Posterior vena cava (tissue), 2 donors: ENCODE results near the gene KLK5. TPM values are rescaled to one million over a fixed set of nuclear protein-coding genes. Genes with fewer than 3 reads are reported as not detected.
"Not testable (repeated sequence)": the region's sequence is repeated elsewhere in the genome, so short reads cannot be mapped to it uniquely, and the experiment has no call there.

Source experiments
- DNase-seq: peaks from one replicate; pipeline ENCODE4 v3.0.0-alpha.2; 2020; ENCODE audit warnings: low spot score
- intact Hi-C, 2 donors: fragments of 100-400 bp; cut with DNase I; formaldehyde crosslinking; loops; one replicate each; pipeline versions ENCODE4 v1.14.1 to v1.14.2; 2022 to 2023
- long read RNA-seq, 2 donors: library from polyadenylated mRNA; unstranded; transcript quantifications; one replicate each; pipeline ENCODE4 v2.0.0, GENCODE V29; 2020 to 2021
- total RNA-seq, 2 donors: library from RNA; stranded (reverse); fragmentation: NEBNext Ultra II Directional; extraction: Animal tissue kit (Norgen Biotek cat#: 25700); gene quantifications; one replicate each; pipeline ENCODE4 v1.2.1, GENCODE V29; 2021
- donor health status: DM: yes; HTN: yes; CAD: no.
- donor health status: DM: yes; HTN: yes; CAD: no.

The KLK5 gene, protein sequence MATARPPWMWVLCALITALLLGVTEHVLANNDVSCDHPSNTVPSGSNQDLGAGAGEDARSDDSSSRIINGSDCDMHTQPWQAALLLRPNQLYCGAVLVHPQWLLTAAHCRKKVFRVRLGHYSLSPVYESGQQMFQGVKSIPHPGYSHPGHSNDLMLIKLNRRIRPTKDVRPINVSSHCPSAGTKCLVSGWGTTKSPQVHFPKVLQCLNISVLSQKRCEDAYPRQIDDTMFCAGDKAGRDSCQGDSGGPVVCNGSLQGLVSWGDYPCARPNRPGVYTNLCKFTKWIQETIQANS
- not detected for total RNA-seq
- long read RNA-seq, donor 1, result 0 reads
- long read RNA-seq, donor 2, result 0 reads

DNA sequence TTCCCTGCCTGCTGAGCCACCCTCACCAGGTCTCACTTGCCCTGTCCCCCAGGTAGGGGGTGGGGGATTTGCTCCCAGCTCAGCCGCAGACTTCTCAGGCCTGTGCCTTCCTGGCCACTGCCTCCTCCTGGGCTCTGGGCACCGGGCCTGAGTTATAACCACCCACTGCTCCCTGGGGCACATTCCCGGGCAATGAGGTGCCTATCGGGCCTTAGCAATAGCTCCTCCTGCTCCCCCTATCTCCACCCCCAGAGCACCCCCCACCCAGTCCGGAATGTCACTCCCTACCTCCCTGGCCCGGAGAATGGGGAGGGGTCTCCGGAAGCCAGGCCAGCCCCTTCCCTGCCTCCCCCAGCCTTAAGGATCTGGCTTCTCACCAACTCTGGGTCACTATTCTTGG lies at the start of gene KLK5:
TSS of gene KLK5 (minus strand) at position 129 of the 400 bp plus-strand sequence. CDS start 381 bp downstream, outside the sequence.
- intact Hi-C loops, result no loop called here
- DNase-seq, result no peak

DNA sequence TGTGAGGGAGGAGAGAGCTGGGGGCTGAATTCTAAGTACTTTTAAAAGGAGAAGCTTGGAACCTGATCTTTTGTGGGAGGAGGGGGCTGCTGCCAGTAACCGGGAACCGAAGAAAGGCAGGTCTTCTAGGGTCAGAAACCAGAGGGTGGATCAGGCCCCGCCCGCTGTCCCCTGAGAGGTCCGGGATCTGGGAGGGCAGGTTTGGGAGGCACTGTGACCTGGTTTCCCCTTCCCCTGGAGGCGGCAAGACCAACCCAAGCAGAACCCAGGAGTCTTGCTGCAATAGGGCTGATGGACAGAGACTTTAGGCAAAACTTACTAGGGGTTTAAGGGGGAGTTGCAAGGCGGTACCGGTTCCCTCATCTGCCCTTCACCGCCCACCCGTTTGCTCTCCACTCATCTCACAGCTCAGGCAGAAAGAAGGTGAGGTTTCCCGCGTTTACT lies 49.3 kb upstream of the KLK5 start:
- intact Hi-C loops, result no loop called here
- DNase-seq, result peak; percentile 37

DNA sequence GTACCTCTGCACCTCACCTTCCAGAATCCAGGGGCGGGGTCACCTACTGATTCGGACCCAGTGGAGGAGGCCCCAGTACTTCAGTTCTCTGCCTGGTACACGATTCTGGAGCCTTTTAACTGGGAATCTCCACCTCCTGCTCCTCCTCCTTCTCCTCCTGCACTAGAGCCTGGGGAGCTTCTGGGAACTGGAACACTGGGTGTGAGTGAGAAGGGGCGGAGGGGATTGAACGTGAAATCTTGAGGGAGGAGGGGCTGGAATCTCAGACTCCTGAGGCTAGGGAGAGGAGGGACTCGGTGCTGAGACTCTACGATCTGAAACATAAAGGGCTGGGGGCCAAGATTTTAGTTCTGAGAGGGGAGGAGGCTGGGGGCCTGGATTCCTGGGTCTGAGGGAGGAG lies 48.7 kb upstream of the KLK5 start, which contains the start of gene KLK8:
TSS of gene KLK8 (minus strand) at position 90 of the 400 bp plus-strand sequence. CDS start 437 bp downstream, outside the sequence.
- DNase-seq, result no peak
- intact Hi-C loops, result no loop called here

DNA sequence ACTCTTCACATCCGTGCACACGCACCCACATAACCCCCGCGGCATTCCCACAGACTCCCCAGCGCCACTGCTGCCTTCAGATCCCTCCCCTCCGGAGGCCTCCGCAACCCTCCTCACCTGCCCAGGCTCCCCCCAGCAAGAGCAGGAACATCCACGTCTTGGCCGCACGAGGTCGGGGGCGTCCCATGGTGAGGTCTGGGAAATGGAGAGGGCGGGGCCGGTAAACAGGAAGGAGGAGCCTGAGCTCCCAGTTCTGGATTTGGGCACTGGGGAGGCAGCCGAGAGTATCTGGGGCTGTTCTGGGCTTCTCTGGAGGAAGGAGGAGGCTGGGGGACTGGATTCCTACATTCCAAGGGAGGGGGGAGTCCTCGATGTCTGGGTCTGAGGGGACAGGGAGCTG lies 48.1 kb upstream of the KLK5 start:
- intact Hi-C loops, result no loop called here
- DNase-seq, result no peak

DNA sequence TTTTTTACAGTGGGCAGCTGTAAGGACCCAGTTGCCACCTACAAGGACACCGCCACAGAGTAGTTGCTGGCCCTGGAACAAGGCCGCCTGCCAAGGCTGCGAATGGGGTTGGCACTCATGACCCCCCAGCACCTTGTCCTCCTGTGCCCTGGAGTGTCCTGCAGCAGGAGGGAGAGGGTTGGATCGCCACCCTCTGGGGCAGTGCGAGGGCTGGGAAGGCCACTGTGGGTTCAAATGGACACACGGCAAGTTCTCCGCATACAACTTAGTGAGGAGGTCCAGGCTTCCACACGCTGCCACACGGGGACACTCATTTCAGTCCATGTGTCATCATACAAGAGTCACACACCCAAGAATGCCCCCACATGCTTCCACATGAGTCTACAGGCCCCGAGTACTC lies 47.6 kb upstream of the KLK5 start:
- intact Hi-C loops, result no loop called here
- no peak for DNase-seq

DNA sequence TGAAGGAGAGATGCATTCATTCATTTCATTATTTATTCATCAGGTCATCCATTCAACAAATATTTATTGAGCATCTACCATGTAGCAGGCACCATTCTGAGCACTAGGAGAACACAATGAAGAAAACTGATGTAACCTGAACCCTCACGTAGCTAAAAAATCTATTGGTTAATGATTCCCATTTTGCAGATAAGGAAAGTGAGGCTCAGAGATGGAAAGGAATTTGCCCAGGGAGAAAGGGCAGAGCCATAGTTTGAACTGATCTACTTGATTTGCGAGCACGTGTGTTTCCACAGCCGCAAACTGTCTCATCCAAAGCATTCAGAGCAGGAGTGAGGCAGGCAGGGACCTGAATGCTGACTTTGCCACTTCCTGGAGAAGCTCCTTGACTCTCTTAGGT lies 45.8 kb upstream of the KLK5 start:
- no peak for DNase-seq
- intact Hi-C loops, result no loop called here

DNA sequence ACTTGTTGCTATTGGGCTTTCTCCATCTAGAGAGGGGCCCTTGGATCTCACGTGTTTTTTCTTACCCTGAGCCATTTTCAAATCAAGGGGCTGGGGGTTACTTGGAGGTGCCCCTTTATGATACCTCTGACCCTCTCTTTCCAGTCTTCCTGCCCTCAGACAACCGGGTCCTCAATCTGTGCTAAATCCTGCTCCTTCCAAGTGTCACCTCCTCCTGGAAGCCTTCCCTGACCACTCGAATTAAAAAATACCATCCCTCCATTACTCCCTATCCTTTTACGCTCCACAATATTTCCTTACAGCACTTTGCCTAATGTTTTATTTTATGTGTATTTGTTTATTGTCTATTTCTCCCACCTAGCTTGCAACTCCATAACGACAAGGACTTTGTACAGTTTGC lies 45.2 kb upstream of the KLK5 start:
- DNase-seq, result no peak
- intact Hi-C loops, result no loop called here

DNA sequence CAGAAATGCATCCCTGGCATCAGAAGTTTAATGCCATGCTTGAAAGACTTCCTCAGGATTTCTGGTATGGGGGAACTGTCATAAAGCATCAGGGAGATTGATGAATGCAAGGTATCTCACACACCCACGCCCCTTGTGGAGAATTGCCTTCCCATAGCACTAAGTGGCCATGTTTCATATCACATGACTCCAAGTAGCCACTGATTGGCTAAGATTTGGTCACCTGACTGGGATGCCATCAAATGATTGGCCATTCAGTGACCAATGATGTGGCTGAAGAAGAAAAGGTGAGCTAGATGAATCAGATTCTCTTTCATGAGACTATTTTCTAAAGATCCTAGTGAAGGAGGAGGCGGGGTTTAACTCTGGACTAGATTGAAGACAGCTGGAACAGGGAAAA lies 41.3 kb upstream of the KLK5 start:
- DNase-seq, result no peak
- intact Hi-C loops, result no loop called here

DNA sequence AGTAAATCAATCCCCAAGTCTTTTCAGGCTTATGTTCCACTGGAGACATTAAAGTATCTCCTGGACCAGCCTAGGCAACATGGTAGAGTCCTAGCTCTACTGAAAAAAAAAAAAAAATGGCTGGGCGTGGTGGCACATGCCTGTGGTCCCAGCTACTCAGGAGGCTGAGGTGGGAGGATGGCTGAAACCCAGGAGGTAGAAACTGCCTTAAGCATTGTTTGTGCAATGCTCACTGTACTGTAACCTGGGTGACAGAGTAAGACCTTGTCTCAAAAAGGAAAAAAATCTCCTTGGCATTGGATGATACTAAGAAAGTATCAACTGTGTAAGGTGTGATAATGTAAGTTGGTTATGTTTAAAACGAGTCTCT lies 39.8 kb upstream of the KLK5 start:
- no peak for DNase-seq
- intact Hi-C loops, result no loop called here

DNA sequence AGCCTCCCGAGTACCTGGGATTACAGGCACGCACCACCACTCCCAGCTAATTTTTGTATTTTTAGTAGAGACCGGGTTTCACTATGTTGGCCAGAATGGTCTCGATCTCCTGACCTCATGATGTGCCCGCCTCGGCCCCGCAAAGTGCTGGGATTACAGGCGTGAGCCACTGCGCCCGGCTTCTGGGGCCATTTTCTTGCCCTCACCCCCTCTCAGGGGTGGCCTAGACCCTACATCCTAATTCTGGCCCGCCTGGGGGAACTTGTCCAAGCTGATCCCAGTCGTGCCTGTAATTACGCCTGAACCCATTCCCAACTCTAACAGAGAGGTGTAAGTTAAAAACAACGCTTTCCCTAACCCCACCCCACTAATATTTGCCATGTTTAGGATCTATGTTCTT lies 31.6 kb upstream of the KLK5 start:
- DNase-seq, result not testable (repeated sequence)

DNA sequence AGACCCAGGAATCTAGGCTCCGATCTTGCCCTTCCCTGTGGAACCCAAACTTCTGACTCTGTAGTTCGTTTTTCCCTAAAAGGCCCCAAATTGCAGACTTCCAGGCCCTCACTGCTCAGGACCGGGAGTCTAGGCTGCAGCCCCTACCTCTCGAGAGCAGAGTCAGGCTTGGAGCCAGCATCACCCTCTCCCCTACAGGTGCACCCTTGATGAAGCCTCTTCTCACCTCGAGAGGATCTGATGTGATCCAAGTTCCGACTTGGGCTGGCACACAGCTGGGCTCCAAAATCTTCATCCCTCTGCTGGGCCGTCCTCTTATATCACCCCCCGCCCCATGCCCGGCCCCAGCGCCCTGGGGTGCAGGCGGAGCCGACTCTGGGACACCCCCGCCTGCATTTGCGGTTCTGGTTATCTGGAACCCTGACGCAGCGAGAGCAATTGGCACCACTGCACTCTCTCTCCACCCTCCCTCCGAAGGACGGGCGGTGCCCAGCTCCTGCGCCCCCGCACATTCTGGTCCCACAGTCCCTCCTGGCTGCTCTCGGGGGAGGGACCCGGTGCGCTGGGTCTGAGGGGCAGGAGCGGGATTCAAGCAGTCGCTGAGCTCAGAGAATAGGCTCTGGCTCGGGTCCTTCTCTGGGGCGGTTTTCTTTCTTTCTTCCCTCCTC lies 30.9 kb upstream of the KLK5 start, which contains the start of gene KLK7:
TSS of gene KLK7 (minus strand) at position 293 of the 668 bp plus-strand sequence. CDS start 1,518 bp downstream, outside the sequence.
- peak; percentile 17 for DNase-seq
- intact Hi-C loops, result no loop called here

More for the DNA sequence above, 31.6 kb upstream of the KLK5 start:
- intact Hi-C loops, result not testable (repeated sequence)

DNA sequence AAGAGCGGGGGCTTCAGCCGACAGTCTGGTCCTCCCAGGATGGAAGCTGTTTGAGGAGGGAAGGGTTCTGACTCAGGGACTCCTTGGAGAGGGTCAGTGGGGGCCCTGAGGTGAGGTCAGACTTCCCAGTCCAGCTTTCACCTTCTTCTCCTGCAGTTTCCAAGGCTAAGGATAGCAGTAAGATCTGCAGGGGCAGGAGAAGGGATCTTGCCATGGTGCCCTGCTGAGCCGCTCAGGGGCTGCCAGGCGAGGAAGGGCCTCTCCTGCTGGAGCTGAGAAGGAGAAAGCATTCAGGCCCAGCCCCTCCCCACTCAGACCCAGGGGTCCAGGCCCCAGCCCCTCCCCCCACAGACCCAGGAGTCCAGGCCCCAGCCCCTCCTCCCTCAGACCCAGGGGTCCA lies 29.3 kb upstream of the KLK5 start:
- no peak for DNase-seq
- intact Hi-C loops, result no loop called here

DNA sequence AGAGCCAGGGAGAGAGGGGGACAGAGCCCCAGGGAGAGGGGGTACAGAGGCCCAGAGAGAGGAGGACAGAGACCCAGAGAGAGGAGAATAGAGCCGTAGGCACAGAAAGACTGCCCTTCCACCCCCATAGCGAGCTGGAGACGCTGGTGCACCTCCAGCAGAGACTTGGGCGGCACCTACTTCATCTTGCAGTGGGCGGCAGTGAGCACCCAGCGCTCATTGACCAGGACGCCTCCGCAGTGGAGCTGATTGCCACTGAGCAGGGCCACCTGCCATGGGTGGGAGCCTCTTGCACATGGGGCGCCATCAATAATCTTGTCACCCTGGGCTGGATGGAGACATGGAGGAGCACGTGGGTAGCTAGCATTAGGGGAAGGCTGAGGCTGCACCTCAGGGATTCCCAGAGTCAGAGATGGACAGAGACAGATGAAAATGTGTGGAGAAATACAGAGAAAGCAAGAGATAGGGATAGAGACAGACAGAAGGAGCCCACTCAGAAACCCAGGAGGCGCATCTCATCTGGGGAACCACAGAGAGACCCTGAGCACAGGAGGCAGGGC lies 28.8 kb upstream of the KLK5 start:
- intact Hi-C loops, result no loop called here
- DNase-seq, result no peak

DNA sequence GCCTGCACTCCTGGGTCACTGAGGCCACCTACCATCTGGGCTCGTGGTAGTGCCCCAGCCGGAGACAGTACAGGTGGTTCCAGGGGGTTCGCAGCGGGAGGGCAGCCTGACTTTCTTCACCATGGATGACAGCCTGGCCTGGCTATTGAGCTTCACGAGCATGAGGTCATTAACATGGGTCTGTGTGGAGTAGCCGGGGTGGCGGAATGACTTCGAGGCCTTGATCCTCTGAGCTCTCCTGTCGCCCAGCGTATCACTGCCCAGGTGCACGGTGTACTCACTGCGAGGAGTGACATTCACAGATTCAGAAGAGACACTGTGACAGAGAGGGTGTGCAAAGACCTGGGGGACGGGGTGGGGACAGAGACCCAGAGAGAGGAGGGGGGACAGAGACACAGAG lies 27.4 kb upstream of the KLK5 start:
- DNase-seq, result no peak
- intact Hi-C loops, result no loop called here

DNA sequence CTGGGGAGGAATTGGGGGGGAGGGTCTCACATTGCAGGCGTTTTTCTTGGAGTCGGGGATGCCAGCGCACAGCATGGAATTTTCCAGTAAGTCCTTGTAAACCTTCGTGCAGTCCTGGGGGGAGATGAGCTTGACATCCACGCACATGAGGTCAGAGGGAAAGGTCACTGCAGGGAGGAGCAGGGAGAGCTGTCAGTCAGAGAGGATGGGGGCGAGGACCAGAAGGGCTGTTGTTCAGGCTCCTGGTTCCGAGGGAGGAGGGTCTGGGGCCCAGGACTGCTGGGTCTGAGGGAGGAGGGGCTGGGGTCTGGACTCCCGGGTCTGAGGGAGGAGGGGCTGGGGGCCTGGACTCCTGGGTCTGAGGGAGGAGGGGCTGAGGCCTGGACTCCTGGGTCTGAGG lies 26.9 kb upstream of the KLK5 start:
- intact Hi-C loops, result no loop called here
- no peak for DNase-seq

DNA sequence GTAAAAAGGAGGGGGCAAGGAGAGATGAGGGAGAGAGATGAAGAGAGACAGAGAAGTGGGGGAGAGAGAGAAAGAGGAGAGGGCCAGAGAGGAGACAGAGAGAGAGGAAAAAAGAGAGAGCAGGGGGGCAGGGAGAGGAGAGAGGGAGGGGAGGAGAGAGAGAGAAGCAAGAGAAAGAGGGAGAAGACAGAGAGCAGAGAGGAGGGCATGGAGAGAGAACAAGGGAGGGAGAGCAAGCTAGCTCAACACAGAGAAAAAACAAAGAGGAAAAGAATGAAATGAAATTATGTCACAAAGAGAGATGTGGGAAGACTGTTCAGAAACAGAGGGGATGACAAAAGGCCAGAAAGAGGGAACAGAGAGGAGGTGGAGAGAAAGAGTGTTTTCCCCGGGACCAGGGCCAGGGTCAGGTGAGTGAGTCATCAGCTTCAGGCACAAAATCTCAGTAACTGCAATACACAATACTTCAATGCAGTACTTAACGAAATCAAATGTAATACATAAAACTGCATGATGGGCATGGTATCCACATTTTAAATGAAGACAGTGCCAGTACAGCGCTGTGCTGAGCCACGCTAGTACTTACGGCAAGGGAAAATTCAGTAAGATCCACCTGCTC lies 26.0 kb upstream of the KLK5 start:
- no peak for DNase-seq
- intact Hi-C loops, result no loop called here

DNA sequence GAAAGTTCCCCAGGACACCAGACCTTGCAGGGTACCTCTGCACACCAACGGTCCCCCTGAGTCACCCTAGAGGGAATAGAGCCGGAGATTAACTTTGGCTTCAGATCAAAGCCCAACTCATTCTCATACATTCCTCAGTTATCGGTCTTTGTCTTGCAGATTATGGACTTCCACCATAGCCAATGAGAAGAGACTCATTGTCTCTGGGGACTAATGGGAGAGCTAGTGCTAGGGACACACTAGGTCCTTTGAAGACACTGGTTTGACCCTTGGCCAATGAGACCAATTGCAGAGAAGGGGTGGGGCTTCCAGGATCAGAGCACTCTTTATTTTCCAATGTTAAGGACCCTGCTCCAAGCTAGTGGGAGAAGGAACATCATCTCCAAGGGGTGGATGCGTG lies 24.8 kb upstream of the KLK5 start:
- intact Hi-C loops, result no loop called here
- no peak for DNase-seq

DNA sequence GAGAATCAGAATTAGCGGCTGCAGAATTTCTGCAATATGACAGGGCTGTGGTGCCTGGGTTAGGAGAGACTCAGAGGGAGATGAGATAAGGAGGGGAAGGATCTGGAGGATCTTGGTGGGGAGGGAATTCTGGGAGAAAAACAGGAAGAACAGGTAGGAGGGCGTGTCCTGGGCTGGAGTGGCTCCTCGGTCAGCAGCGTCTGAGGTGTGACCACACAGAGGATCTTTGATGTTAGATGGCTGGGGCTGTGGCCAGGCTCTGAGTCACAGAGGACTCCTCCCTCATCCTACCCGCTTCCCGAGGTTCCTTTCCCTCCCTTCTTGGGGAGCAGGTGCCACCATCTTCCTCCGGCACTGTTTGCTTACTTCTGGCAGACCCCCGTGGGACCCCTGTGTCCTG lies 22.9 kb upstream of the KLK5 start:
- DNase-seq, result no peak
- intact Hi-C loops, result no loop called here

DNA sequence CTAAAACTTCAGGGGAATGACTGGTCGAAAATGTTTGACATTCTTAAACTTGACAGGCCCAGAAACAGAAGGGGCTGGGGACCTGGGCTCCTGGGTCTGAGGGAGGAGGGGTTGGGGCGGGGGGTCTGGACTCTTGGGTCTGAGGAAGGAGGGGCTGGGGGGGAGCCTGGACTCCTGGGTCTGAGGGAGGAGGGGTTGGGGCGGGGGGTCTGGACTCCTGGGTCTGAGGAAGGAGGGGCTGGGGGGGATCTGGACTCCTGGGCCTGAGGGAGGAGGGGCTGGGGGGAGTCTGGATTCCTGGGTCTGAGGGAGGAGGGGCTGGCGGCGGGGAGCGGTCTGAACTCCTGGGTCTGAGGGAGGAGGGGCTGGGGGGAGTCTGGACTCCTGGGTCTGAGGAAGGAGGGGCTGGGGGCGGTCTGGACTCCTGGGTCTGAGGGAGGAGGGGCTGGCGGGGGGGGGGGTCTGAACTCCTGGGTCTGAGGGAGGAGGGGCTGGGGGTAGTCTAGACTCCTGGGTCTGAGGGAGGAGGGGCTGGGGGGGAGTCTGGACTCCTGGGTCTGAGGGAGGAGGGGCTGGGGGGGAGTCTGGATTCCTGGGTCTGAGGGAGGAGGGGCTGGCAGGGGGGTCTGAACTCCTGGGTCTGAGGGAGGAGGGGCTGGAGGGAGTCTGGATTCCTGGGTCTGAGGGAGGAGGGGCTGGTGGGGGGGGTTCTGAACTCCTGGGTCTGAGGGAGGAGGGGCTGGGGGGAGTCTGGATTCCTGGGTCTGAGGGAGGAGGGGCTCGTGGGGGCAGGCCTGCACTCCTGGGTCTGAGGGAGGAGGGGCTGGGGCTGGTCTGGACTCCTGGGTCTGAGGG lies 22.1 kb upstream of the KLK5 start:
- intact Hi-C loops, result no loop called here
- DNase-seq, result no peak
